ENCODE data around the gene TMED9.

Gene TMED9

DNA sequence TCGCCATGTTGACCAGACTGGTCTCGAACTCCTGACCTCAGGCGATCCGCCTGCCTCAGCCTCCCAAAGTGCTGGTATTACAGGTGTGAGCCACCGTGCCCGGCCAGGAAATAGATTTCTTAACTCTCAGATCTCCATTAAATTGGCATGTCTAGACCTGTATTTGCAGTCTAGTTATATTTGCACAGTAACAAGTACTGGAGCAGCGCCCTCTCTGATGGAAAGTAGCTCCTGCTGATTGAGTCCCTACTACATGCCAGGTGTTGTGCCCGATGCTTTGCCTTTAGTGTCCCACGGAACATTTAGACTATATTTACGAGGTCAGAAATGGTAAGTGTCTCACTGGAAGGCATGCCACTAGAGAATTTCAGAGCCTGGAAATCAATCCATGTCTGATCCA lies 15.8 kb upstream of the TMED9 start:
- in situ Hi-C loops (cut with MboI; ENCODE audit: low sequenced_read_pairs) = no loop called here

DNA sequence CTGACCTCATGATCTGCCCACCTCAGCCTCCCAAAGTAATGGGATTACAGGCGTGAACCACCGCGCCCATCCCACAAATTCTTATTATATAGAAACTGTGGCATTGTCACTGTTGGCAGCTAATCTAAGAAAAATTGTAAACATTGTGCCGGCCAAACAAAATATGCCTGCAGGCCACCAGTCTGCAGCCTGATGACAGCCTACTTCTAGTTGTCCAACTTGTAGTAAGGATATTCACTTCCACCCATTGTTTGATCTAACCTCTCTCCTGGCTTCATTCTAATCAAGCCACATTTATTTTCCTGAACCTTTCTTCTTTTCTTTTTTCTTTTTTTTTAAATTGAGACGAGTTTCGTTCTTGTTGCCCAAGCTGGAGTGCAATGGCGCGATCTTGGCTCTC lies 13.7 kb upstream of the TMED9 start:
- in situ Hi-C loops (cut with MboI; ENCODE audit: low sequenced_read_pairs) = no loop called here

DNA sequence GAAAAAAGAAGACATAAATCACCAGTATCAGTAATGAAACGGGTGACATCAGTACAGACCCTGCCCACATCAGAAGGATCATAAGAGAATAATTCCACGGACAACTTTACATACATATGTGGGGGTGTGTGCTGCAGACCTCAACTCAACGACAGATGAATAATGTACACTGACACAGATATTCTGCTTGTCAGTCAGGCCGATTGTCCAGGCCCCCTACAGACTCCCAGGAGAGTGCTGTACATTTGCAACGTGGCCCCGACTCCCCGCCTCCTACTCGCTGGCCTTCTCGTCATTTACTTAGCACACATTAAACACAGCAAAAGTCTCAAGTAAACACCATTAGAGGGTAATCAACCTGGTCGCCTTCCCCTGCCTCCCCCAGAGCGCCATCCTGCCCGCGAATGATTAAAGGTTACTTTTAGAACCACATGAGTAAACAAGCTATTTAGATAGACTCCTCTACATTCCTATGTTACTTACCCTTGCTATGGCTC lies 3.5 kb upstream of the TMED9 start:
- in situ Hi-C loops (cut with MboI; ENCODE audit: low sequenced_read_pairs) = no loop called here

DNA sequence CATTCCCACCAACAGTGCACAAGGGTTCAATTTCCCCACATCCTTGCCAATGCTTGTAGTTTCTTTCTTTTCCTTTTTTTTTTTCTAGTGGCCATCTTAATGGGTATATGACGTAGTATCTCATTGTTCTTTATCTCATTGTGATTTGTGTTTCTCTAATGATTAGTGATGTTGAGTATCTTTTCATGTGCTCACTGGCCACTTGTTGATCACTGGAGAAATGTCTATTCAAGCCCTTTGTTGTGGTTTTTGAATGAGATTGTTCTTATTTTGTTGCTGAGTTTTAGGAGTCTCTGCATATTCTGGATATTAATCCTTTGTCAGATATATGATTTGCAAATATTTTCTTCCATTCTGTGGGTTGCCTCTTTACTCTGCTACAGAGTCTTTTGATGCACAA lies 1.6 kb upstream of the TMED9 start:
- in situ Hi-C loops (cut with MboI; ENCODE audit: low sequenced_read_pairs) = no loop called here

DNA sequence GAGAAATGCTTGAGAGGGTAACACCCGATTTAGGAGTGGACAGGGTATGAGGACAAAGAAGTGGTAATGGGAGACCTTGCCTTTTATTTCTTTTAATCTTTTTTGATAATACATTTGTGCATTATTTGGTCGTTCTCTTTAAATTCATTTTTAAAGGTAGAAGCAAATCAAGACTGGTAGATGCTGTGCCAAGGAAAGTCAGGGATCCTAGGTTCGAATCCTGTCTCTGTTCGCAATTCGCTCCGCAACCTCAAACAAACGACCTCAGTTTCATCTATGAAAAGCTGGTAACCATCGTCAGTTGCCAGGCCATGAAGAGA lies 353 bp upstream of the TMED9 start:
- in situ Hi-C loops (cut with MboI; ENCODE audit: low sequenced_read_pairs) = no loop called here

DNA sequence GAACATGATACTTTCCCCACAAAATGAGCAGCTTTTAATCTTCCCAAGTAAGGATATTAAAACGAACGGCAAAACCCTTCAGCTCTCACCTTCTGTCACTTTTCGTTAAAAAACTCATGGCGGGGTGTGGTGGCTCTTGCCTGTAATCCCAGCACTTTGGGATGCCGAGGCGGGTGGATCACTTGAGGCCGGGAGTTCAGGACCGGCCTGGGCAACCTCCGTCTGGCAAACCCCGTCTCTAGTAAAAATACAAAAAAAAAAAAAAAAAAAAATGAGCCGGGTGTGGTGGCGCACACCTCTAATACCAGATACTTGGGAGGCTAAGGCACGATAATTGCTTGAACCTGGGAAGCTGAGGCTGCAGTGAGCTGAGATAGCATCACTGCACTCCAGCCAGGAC lies 902 bp downstream of the TMED9 start:
- in situ Hi-C loops (cut with MboI; ENCODE audit: low sequenced_read_pairs) = no loop called here

DNA sequence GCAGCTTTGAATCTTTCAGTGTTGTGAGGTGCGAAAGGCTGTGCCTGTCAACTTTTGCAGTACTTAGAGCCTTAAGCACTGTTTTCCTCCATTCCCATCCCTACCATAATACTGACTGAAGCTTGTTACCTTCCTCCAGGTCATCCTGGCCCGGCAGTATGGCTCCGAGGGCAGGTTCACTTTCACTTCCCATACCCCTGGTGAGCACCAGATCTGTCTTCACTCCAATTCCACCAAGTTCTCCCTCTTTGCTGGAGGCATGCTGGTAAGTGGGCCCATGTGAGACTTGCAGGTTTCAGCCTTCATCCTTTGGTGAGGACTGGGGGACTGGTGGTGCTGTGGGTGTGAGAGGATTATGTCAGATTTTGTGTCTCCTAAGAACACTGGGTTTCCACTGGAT lies 1.5 kb downstream of the TMED9 start:
- in situ Hi-C loops (cut with MboI; ENCODE audit: low sequenced_read_pairs) = no loop called here

DNA sequence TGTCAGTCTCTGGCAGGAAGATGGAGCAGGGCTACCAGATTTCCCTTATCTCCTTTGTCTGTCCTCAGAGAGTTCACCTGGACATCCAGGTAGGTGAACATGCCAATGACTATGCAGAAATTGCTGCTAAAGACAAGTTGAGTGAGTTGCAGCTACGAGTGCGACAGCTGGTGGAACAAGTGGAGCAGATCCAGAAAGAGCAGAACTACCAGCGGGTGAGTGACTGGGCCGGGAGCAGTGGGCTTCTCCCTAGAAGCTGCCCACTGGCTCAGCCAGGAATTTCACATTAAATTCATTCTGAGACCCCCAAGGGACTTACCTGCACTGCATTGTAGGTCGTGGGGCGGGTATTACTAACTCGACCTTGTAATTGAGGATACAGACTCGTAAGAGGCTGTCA lies 2.1 kb downstream of the TMED9 start:
- in situ Hi-C loops (cut with MboI; ENCODE audit: low sequenced_read_pairs) = no loop called here

DNA sequence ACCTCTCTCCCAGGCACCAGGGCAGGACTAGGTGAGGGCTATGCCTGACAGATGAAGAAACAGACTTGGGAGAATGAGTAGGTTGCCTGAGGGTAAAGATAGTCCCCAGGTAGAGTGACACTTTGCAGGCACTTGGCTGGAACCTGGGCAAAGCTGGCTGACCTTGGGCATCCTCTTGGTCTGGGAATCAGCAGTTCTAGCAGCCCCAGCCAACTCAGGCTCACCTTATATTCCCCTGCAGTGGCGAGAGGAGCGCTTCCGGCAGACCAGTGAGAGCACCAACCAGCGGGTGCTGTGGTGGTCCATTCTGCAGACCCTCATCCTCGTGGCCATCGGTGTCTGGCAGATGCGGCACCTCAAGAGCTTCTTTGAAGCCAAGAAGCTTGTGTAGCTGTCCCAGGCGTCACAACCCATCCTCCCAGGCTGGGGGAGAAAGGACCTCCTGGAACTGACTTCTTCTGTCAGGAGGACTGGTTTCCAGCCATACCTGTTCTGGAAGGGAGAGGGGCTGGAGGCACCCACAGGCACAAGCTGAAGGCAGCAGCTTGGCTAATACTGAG lies 3.1 kb downstream of the TMED9 start:
- in situ Hi-C loops (cut with MboI; ENCODE audit: low sequenced_read_pairs) = no loop called here

DNA sequence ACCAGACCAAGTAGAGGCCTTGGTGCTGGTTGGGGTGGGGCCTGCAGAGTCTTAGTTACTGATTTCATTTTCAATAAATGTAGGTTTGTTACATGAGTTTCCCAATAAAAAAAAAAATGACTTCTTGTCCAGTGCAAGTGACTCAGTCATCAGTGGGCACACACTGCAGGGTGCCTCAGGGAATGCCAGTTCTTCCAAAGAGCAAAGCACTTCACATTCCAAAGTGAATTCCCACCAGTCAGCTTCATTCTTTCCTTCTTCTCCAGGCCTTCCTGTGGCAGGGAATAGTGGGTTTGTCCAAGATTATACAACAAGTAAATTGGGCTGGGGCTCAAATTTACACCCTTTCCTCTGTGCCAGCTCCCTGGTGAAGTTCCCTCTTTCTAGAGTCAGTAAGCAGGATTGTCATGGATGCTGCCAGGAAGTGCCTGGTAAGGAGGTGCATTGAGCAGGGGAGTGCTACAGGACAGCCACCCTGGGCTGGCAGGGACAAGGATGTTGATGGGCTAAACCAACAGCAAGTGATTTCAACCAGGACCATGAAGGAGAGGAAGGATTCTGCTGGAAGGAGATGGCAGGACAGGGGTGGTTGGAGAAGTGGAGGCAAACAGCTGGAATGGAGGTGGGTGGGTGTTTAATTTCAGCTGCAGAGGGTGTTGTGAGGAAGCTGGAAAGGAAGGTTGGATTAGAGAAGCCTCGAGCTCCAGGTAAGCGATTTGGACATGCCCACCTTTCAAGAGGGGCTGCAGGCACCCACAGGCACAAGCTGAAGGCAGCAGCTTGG lies 4.2 kb downstream of the TMED9 start:
- in situ Hi-C loops (cut with MboI; ENCODE audit: low sequenced_read_pairs) = no loop called here

DNA sequence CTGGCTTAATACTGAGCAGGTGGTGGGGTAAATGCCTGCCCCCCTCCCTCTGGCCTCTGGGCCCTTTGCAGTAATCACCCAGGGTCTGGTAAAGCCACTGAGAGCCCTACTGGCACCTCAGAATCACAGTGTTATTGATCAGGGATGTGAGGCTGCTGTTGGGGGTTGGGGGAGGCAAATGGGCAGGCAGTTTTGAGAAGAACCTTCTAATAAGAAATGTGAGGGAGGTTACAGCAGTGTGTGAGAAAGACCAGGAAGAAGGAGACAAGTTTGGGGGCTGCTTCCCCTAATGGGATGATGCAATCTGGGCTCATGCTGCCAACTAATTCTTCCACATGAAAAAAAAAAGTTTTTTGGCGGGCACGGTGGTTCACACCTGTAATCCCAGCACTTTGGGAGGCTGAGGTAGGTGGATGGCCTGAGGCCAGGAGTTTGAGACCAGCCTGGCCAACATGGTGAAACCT lies 4.8 kb downstream of the TMED9 start:
- in situ Hi-C loops (cut with MboI; ENCODE audit: low sequenced_read_pairs) = no loop called here

DNA sequence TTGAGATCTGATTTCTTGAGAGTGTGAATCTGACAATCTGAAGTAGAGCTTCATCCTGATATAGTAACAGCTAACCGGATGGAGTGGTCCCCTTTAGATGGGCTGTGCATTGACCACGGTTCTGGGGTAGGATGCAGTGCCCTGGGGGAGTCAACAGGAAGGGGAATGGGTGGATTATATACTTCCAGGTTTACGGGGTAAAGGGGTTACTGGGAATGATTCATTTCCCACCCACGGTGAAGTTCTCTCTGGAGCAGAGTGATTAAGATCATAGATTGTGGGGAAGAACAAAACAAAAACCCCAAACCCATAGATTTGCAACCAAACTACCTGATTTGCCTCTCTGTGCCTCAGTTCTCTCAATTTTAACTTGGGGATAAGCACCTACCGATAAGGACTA lies 6.5 kb downstream of the TMED9 start:
- in situ Hi-C loops (cut with MboI; ENCODE audit: low sequenced_read_pairs) = no loop called here

DNA sequence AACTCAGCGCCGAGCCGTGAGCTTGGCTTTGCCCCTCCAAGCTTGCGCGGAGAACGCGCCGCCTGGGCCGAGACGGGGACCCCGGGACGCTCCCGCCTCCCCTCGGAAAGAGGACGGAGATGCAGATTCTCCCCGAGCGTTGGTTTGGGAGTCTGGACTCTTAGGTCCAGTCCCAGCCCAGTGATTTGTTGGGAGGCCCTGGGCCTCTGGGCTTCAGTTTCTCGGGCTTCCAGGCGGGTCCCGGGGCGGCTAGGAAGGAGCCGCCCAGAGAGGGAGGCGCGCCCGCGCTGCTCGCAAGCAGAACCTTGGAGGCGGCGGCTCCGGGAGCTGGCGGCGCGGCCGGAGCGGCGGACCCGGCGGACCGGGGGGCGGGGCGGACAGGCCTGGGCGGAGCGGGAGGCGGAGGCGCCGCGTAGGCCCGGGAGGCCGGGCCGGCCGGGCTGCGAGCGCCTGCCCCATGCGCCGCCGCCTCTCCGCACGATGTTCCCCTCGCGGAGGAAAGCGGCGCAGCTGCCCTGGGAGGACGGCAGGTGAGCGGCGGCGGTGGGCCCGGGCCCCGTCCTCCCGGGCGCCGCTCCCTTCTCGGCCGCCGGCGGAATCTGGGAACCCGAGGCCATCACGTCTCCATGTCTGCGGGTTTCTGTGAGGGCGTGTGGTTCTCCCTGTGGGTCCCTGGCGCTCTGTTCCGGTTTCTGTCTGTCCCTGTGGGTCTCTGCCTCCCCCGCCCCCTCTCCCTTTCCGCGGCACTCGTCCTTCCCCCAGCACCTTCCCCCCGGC lies 7.9 kb downstream of the TMED9 start, which contains the start of gene B4GALT7:
B4GALT7 (plus strand) TSS at position 402 of the 777 bp plus-strand sequence; CDS start at position 481, 79 bp downstream.
- in situ Hi-C loops (cut with MboI; ENCODE audit: low sequenced_read_pairs) = no loop called here

DNA sequence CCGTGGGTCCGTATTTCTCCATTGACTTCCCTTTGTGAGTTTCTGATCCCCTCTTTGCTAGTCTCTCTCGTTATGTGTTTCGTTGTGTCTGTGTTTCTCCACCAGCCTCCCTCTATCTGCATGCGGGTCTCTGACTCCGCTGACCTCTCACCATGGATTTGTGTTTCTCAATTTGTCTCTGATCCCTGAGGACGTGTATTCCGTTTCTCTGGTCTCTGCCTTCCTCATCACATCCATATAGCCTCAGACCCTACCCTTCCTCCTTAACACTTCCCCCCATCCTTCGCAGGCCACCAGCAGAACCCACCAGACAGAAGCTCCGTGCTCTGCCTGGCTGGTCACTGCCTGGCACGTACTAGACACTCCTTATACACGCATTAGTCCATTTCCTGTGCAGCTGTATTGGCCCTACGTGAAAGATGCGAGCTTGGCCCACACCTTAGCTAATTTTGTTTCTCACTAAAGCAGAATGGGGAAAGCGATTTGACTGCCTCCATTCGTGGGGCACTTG lies 8.6 kb downstream of the TMED9 start:
- in situ Hi-C loops (cut with MboI; ENCODE audit: low sequenced_read_pairs) = no loop called here

DNA sequence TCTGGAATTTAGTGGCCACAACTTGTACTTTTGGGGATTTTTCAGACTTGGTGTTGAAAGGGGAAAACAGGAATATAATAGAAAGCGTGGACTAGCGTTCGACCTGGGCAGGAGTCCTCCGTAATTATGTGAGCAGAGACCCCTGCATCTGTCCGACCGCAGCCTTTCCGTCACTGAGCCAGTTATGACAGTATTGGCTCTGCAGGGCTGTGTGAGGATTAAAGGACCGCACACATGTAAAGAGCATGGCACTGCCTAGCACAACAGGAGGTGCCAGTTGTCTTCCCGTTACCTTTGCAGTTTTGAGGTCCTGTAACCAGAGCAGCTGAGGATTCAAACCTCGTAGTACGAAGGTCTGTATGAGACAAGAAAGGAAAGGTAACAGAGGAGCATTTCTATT lies 9.1 kb downstream of the TMED9 start:
- in situ Hi-C loops (cut with MboI; ENCODE audit: low sequenced_read_pairs) = no loop called here

DNA sequence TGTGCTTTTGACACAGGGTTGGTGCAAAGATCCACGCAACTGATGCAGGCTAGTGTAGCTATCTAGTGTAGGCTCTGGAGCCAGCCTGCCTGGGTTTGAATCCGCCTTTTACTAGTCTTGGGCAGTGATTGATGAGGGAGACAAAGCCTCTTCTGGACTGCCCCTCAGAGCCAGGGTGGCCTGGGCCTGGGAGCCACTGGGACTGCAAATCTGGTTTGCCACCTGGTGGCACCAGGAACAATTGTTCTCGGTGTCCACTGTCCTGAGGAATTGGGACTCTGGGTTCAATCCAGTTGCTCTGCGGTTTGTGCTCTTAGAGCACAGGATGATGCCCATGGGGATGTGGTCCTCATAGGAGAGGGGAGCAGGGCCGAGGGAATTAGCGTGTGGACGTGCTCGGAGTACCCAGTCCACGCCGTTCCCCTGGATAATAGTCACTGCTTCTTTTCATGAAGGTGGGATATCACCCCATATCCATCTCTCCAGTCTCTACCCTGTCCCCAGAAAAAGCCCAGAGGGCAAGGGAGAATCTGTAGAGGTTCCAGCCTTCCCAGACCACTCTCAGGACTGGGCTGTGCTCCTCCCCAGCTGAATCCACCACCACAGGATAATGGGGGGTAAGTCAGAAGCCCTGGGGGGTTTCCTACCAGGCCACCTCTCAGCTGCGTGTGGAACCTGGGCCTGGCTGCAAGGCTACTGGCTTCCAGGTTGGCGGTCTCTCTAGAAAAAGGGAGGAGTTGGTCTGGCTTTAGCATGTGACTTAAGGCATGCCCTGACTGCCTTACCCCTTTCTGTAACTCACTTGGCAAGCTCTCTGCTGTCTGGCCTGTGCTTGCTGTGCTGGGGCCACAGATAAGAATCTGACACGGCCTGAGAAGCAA lies 9.8 kb downstream of the TMED9 start:
- in situ Hi-C loops (cut with MboI; ENCODE audit: low sequenced_read_pairs) = no loop called here

DNA sequence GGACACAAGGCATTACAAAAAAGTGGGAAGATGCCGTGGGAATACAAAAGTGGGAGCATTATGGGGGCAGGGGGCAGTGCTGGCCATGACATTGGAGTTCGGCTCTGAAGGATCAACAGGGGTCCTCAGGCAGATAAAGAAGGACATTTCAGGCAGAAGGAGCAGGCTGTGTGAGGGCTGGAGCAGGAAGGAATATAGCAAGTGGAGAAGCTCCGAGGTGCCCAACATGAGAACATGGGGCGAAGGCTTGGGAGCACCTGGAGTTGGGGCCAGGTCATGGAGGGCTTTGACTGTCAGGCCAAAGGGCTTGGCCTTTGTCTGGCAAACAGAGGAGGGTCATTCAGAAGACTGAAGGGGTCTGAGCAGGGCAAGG lies 10.4 kb downstream of the TMED9 start:
- in situ Hi-C loops (cut with MboI; ENCODE audit: low sequenced_read_pairs) = no loop called here

DNA sequence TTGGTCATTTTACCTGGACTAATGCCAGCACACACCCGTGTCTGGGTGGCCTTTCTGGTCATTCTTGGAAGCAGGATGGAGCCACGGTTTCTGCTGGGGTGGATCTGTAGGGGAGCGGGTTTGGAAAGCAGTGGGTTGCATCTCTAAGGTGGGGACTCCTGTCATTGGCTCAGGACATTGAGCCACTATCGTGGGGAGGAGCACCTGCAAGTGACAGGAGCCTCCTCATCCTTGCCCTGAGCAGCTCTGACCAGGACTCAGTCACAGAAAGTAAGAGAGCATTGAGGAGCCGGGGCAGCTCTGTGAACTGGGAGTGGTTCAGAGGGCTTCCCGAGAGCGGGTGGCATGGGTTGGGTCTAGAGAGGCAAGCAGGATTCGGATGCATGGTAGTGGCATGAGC lies 11.6 kb downstream of the TMED9 start:
- in situ Hi-C loops (cut with MboI; ENCODE audit: low sequenced_read_pairs) = no loop called here

DNA sequence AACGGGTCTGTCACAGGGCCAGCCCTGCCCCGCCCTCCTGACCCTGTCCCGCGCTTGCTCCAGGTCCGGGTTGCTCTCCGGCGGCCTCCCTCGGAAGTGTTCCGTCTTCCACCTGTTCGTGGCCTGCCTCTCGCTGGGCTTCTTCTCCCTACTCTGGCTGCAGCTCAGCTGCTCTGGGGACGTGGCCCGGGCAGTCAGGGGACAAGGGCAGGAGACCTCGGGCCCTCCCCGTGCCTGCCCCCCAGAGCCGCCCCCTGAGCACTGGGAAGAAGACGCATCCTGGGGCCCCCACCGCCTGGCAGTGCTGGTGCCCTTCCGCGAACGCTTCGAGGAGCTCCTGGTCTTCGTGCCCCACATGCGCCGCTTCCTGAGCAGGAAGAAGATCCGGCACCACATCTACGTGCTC lies 12.1 kb downstream of the TMED9 start:
- in situ Hi-C loops (cut with MboI; ENCODE audit: low sequenced_read_pairs) = no loop called here

DNA sequence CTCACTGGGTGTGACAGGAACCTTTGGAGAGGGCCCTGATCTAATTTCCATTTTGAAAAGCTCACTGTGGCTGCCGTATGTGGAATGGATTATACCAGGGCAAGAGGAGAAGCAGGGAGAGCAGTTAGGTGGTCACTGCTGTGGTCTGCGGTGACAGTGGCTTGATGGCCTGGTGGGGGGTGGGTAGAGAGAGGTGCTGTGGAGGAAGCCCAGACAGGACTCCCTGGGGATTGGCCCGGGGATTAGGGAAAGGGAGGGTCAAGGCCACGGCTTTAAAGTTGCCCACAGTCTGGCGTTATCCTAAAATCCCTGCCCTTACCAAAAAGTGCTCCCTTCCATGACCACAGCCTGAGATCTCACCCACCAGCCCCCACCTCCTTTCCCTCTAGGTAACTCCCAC lies 12.7 kb downstream of the TMED9 start:
- in situ Hi-C loops (cut with MboI; ENCODE audit: low sequenced_read_pairs) = no loop called here

DNA sequence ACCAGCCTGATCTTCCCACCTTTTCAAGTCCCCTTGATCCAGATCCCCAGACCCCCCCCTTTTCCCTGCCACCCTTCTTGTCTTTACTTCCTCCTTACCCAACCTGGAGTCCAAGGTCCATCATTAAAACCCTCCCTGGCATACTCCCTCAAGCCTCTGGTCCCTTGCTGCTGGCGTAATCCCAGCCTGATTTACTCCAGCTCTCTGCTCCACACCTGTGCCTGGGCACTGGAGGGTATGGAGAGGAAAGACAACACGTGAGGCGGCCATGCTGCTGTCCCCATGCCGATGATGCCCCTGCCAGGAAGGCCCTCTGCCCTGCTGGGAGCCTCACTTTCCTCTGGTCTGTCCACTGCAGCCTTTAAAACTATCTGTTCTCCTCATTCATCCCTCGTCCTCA lies 13.1 kb downstream of the TMED9 start:
- in situ Hi-C loops (cut with MboI; ENCODE audit: low sequenced_read_pairs) = no loop called here

All from HL-60/S4 treated with retinoic acid at 250 ng/mL for 4 days and 3 days (cell line).